MCF 10A (cell line): ENCODE data around the gene MEIS2. TPM values are rescaled to one million over a fixed set of nuclear protein-coding genes. Genes with fewer than 3 reads are reported as not detected.

Experiments
- BruUV-seq: library from RNA; stranded (reverse); fragments of 400-500 nt; replicated peaks from 2 replicates; lab custom pipeline; 2021; lab: Mats Ljungman, UMichigan
- CTCF ChIA-PET: fragments of 300-600 bp; sonication (Branson Sonifier 250); formaldehyde crosslinking; extraction: SDS; loops from one replicate; lab custom pipeline; 2021; ENCODE audit warnings: antibody characterized with exemption, inconsistent platforms; lab: Yijun Ruan, JAX
- POLR2A ChIA-PET: fragments of 300-600, 350-650 bp; sonication (Branson Sonifier 250); formaldehyde crosslinking; extraction: SDS; loops from one replicate; lab custom pipeline; 2020; ENCODE audit warnings: antibody characterized with exemption, inconsistent platforms; lab: Yijun Ruan, JAX
- DNase-seq: peaks from one replicate; pipeline ENCODE4 v3.0.0-alpha.2; 2018; ENCODE audit not compliant: unreplicated experiment
- H3K27ac Mint-ChIP-seq: one replicate; pipeline ENCODE4 v1.8.0; 2022; ENCODE audit warnings: mild to moderate bottlenecking, low read depth, mixed read lengths; ENCODE audit not compliant: unreplicated experiment
- H3K27me3 Mint-ChIP-seq: one replicate; pipeline ENCODE4 v1.8.0; 2022; ENCODE audit warnings: mixed read lengths; ENCODE audit not compliant: insufficient read depth, unreplicated experiment
- H3K36me3 Mint-ChIP-seq: one replicate; pipeline ENCODE4 v1.8.0; 2022; ENCODE audit warnings: mild to moderate bottlenecking, moderate library complexity, mixed read lengths; ENCODE audit not compliant: insufficient read depth, unreplicated experiment
- H3K4me1 Mint-ChIP-seq: one replicate; pipeline ENCODE4 v1.8.0; 2022; ENCODE audit warnings: mixed read lengths; ENCODE audit not compliant: insufficient read depth, unreplicated experiment
- H3K4me3 Mint-ChIP-seq: one replicate; pipeline ENCODE4 v1.8.0; 2022; ENCODE audit warnings: mild to moderate bottlenecking, moderate library complexity, mixed read lengths; ENCODE audit not compliant: unreplicated experiment
- H3K9me3 Mint-ChIP-seq: one replicate; pipeline ENCODE4 v1.8.0; 2022; ENCODE audit warnings: mixed read lengths; ENCODE audit not compliant: unreplicated experiment
- CTCF ChIP-seq: fragments of 200-600 bp; IDR thresholded peaks from one replicate; pipeline ENCODE4 v1.8.0; 2022; ENCODE audit warnings: antibody characterized with exemption, mild to moderate bottlenecking; ENCODE audit not compliant: unreplicated experiment
- intact Hi-C: fragments of 100-400 bp; cut with micrococcal nuclease; formaldehyde crosslinking; loops from 2 replicates; pipeline ENCODE4 v1.14.1; 2022
- total RNA-seq: library from RNA; stranded (reverse); gene quantifications from 2 replicates; pipeline ENCODE4 v1.2.3, GENCODE V29; 2022

The MEIS2 gene
- total RNA-seq, 1 experiment from 2014 or later: 6.9 TPM

DNA sequence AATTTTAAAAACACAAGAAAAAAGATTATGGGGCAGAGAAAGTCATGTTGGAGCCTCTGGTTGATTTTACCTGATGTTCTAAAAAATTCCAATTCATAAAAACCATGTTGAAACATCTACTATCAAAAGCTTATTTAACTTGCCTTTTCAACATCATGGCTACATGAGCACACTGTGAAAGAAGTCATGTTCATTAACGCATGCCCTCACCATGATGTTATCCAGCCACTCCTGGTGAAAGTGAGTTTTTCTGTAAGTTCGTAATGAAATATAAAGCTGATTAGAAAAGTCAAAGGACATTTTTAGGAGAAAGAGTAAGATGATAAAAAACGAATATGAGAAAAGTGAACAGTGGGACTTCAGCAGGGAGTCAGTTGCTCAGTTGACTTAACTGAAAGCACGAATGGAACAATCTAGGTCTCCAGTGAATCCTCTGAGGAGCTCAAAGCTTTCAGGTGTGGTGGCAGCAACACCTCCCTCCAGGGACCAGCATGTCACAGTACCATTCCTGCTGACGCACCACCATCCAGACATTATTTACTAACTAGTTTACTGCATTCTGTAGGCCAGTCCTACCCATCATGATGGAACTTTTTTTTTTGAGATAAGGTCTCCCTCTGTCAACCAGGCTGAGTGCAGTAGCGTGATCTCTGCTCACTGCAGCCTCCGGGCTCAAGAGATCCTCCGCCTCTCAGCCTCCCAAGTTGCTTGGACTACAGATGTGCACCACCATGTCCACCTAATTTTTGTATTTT is 95.2 kb downstream of the MEIS2 start:
- intact Hi-C loops: no loop called here
- no peak overlapping the region for H3K27ac Mint-ChIP-seq
- DNase-seq: no peak
- no peak overlapping the region for H3K4me3 Mint-ChIP-seq
- no peaks in the 10 kb centered on the region for H3K4me1 Mint-ChIP-seq
- CTCF ChIA-PET: interaction anchor here (0.6 to 1.7 kb wide), 4 partner anchors 8 to 1423 kb away, joined by 3 to 5 read pairs (median 4); no protein-coding TSS in a partner anchor
- POLR2A ChIA-PET: interaction anchor here (1.0 kb wide), 1 partner anchor 31 kb away, joined by 3 read pairs; no protein-coding TSS in a partner anchor
- no TSS peak for BruUV-seq
- no peak for TF ChIP-seq CTCF
- no peaks in the 10 kb centered on the region for H3K36me3 Mint-ChIP-seq
- H3K27me3 Mint-ChIP-seq: no peaks in the 10 kb centered on the region
- no peaks in the 10 kb centered on the region for H3K9me3 Mint-ChIP-seq

DNA sequence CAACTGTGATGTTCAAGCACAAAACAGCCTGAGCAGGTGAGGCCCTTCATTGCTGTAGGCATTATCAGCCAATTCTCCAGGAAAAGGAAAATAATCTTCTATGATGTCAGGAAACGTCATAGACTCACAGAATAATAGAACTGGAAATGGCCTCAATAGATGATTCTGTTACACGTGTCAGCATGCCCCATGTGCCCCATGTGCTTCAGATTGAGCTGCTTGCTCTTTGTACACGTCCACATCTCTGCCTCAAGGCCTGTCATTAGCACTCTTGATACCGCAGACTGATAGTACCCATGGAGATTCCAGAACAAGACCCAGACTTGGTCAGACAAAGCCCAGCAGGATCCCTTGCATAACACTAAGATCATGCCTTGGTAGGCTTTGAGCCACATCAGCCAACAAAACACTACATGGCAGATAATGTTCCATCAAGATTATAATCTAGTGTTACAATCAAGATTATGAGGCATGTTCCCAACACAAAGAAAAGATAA is 95.9 kb downstream of the MEIS2 start:
- no peak overlapping the region for H3K4me3 Mint-ChIP-seq
- POLR2A ChIA-PET: no interaction called here
- no peak for TF ChIP-seq CTCF

GRCh38 chr15:37002041-37002672 is 98.2 kb downstream of the MEIS2 start:
- Mint-ChIP-seq H3K4me1 (no peaks in the 10 kb centered on the region), H3K4me3 (no peak overlapping the region), H3K27me3 (no peaks in the 10 kb centered on the region), H3K36me3 (no peaks in the 10 kb centered on the region), H3K9me3 (no peaks in the 10 kb centered on the region), H3K27ac (no peak overlapping the region)
- DNase-seq: no peak
- no TSS peak for BruUV-seq
- ChIA-PET CTCF (no interaction called here), POLR2A (interaction anchor here (1.3 kb wide), 1 partner anchor 18 kb away, joined by 3 read pairs; no protein-coding TSS in a partner anchor)
- intact Hi-C loops: no loop called here
- no peak for TF ChIP-seq CTCF

More for the DNA sequence above, 95.9 kb downstream of the MEIS2 start:
- intact Hi-C loops: no loop called here
- no peaks in the 10 kb centered on the region for H3K36me3 Mint-ChIP-seq
- no peaks in the 10 kb centered on the region for H3K27me3 Mint-ChIP-seq
- no peak for DNase-seq
- BruUV-seq: no TSS peak
- no peaks in the 10 kb centered on the region for H3K9me3 Mint-ChIP-seq
- no peaks in the 10 kb centered on the region for H3K4me1 Mint-ChIP-seq
- H3K27ac Mint-ChIP-seq: no peak overlapping the region
- CTCF ChIA-PET: interaction anchor here (1.3 to 1.7 kb wide), 2 partner anchors 9 to 15 kb away, joined by 4 to 5 read pairs; no protein-coding TSS in a partner anchor

GRCh38 chr15:37001417-37001816 is 98.9 kb downstream of the MEIS2 start:
- BruUV-seq: no TSS peak

More at GRCh38 chr15:37001417-37001816, 98.9 kb downstream of the MEIS2 start:
- Mint-ChIP-seq H3K36me3 (no peaks in the 10 kb centered on the region), H3K27ac (no peak overlapping the region), H3K4me1 (no peaks in the 10 kb centered on the region), H3K9me3 (no peaks in the 10 kb centered on the region), H3K4me3 (no peak overlapping the region), H3K27me3 (no peaks in the 10 kb centered on the region)
- intact Hi-C loops: no loop called here
- CTCF ChIA-PET: no interaction called here
- DNase-seq: no peak
- POLR2A ChIA-PET: interaction anchor here (0.7 to 1.3 kb wide), 2 partner anchors 17 to 55 kb away, joined by 3 read pairs; no protein-coding TSS in a partner anchor
- TF ChIP-seq CTCF: no peak
